ENCODE data around the gene RERE.

DNA sequence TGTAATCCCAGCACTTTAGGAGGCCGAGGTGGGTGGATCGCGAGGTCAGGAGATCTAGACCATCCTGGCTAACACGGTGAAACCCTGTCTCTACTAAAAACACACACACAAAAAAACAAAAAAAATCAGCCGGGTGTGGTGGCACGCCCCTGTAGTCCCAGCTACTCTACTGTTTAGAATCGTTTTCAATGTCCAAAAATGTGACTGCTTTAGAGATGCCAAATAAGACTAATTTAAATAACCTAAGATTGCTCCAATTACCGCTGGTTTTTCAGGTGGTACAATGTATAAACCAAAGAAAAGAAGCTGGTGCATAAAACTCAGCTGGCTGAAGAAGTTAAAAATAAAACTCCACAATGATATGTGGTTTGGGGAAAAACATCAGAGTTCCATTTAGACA, 132.0 kb downstream of the RERE start:
- TF ChIP-seq, protein P1, sequence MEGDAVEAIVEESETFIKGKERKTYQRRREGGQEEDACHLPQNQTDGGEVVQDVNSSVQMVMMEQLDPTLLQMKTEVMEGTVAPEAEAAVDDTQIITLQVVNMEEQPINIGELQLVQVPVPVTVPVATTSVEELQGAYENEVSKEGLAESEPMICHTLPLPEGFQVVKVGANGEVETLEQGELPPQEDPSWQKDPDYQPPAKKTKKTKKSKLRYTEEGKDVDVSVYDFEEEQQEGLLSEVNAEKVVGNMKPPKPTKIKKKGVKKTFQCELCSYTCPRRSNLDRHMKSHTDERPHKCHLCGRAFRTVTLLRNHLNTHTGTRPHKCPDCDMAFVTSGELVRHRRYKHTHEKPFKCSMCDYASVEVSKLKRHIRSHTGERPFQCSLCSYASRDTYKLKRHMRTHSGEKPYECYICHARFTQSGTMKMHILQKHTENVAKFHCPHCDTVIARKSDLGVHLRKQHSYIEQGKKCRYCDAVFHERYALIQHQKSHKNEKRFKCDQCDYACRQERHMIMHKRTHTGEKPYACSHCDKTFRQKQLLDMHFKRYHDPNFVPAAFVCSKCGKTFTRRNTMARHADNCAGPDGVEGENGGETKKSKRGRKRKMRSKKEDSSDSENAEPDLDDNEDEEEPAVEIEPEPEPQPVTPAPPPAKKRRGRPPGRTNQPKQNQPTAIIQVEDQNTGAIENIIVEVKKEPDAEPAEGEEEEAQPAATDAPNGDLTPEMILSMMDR (IDR thresholded peaks at IDR 0.05 in 2 of 3, conservative IDR thresholded peaks at IDR 0.05 in 1 of 3; ENCODE audit: borderline replicate concordance in 1 of 3, insufficient read depth in 1 of 3, low read depth in 2 of 3, low read length in 2 of 3): no peak
- TF ChIP-seq, protein P2, sequence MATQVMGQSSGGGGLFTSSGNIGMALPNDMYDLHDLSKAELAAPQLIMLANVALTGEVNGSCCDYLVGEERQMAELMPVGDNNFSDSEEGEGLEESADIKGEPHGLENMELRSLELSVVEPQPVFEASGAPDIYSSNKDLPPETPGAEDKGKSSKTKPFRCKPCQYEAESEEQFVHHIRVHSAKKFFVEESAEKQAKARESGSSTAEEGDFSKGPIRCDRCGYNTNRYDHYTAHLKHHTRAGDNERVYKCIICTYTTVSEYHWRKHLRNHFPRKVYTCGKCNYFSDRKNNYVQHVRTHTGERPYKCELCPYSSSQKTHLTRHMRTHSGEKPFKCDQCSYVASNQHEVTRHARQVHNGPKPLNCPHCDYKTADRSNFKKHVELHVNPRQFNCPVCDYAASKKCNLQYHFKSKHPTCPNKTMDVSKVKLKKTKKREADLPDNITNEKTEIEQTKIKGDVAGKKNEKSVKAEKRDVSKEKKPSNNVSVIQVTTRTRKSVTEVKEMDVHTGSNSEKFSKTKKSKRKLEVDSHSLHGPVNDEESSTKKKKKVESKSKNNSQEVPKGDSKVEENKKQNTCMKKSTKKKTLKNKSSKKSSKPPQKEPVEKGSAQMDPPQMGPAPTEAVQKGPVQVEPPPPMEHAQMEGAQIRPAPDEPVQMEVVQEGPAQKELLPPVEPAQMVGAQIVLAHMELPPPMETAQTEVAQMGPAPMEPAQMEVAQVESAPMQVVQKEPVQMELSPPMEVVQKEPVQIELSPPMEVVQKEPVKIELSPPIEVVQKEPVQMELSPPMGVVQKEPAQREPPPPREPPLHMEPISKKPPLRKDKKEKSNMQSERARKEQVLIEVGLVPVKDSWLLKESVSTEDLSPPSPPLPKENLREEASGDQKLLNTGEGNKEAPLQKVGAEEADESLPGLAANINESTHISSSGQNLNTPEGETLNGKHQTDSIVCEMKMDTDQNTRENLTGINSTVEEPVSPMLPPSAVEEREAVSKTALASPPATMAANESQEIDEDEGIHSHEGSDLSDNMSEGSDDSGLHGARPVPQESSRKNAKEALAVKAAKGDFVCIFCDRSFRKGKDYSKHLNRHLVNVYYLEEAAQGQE (IDR thresholded peaks at IDR 0.05; ENCODE audit: low read depth): no peak
- TF ChIP-seq POLR2A (IDR thresholded peaks at IDR 0.05; ENCODE audit: borderline replicate concordance, extremely low read depth, insufficient read depth, insufficient read length) (no peak), POLR2AphosphoS5 (IDR thresholded peaks at IDR 0.05; ENCODE audit: low read depth, low read length) (no peak), CEBPB (IDR thresholded peaks at IDR 0.05; ENCODE audit: low read depth) (no peak), EZH2phosphoT487 (IDR thresholded peaks at IDR 0.05; ENCODE audit: borderline replicate concordance) (no peak), RAD21 (IDR thresholded peaks at IDR 0.05; ENCODE audit: low read depth) (no peak)
- TF ChIP-seq, protein P3, sequence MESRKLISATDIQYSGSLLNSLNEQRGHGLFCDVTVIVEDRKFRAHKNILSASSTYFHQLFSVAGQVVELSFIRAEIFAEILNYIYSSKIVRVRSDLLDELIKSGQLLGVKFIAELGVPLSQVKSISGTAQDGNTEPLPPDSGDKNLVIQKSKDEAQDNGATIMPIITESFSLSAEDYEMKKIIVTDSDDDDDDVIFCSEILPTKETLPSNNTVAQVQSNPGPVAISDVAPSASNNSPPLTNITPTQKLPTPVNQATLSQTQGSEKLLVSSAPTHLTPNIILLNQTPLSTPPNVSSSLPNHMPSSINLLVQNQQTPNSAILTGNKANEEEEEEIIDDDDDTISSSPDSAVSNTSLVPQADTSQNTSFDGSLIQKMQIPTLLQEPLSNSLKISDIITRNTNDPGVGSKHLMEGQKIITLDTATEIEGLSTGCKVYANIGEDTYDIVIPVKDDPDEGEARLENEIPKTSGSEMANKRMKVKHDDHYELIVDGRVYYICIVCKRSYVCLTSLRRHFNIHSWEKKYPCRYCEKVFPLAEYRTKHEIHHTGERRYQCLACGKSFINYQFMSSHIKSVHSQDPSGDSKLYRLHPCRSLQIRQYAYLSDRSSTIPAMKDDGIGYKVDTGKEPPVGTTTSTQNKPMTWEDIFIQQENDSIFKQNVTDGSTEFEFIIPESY (IDR thresholded peaks at IDR 0.05; ENCODE audit: extremely low read depth, insufficient replicate concordance, low read length): no peak
